ENCODE data around the gene SUGP2.
A peak's percentile ranks its signal among the peaks of the same experiment; 100 is the strongest.
"Not testable (repeated sequence)": the region's sequence is repeated elsewhere in the genome, so short reads cannot be mapped to it uniquely, and the experiment has no call there.

The SUGP2 gene

GRCh38 chr19:18989316-18989715, 44.0 kb downstream of the SUGP2 start:
- DNase-seq, result no peak

DNA sequence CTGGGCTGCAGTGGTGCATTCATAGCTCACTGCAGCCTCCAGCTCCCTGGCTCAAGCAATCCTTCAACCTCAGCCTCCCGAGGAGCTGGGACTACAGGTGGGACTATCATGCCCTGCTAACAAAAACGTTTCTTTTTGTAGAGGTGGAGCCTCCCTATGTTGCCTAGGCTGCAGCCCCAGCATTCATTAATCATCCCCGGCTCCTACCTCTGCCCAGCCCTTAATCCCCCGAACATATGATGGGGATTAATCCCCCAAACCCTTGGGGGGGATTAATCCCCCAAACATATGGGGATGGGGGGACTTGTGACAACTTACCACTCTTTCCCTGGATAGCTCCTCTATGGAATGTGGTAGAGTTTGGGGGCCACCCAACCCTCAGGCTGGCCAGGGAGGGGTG, 45.9 kb downstream of the SUGP2 start:
- DNase-seq, result no peak

DNA sequence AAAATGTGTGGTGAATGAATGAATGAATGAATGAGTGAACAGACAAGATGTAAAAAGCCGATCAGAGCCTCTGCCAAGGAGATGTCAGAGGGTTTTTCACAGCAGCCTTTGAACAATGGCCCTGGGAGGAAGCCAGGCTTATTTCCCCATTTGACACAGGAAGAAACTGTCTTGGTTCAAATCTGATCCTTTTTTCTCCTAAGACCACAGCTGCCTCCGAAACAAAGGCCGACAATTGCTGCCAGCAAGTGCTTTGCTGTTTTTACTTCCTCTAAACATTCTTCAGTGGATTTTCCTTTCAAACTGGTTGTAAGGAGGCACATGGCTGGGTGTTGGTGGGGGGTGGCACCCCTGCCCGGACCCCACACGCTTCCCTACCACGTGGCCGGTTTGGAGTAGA, 48.1 kb downstream of the SUGP2 start:
- DNase-seq, result peak; percentile 70 to 80 (median 77)

GRCh38 chr19:18984251-18984650, 49.1 kb downstream of the SUGP2 start:
- DNase-seq, result no peak

DNA sequence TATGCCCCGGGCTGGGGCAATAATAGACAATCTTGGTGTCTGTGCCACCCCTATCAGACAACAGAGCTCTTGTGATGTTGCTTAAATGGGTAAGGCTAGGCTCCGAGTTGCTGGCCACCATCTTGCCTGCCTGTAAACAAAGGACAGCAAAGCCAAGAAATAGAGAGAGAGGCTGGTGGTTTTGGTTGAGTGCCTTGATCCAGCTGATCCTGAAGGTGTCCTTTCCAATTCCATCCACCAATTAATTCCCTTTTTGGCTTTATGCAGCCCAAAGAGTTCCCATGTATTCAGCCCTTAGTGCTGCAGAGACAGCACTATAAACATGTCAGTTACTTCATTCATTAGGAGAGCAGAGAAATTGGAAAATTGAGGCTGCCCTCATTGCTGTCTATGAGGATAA, 50.6 kb downstream of the SUGP2 start:
- no peak for DNase-seq

DNA sequence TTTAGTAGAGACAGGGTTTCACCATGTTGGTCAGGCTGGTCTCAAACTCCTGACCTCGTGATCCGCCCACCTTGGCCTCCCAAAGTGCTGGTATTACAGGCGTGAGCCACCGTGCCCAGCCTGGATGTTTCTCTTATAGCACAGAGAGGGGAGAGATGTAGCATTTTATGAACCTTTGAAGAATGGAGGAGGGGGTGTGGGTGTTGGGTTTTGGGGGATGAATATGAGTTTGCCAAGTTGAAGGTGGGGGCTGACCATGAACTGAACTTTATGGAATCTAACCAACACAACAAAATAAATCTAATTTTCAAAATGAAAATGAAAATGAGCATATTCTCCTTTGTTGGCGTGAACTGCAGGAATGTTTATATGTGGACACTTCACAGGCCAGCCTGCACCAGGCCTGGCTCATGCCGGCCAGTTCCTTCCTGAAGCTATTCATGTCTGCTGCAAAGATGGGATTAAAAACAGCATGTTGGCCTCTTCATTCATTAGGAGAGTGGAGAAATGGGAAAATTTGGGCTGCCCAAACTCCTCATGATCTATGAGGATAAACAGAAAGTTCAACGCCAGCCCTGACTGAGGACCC, 52.8 kb downstream of the SUGP2 start:
- DNase-seq, result no peak

DNA sequence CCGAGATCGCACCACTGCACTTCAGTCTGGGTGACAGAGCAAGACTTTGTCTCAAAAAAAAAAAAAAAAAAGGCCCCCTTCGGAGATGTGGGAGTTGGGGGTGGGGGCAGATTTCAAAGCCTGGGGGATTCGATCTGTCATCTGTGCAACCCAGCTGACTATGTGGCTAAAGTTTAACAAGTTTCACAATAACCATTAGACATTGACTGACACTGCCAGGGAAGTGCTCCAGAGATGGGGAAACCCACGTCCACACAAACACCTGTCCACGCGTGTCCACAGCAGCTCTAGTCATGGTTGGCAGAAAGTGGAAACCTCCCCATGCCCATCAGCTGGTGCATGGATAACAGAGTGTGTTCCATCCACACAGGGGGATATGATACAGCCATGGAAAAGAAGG, 54.7 kb downstream of the SUGP2 start:
- DNase-seq, result peak in 1 of 3 donors; percentile 12

DNA sequence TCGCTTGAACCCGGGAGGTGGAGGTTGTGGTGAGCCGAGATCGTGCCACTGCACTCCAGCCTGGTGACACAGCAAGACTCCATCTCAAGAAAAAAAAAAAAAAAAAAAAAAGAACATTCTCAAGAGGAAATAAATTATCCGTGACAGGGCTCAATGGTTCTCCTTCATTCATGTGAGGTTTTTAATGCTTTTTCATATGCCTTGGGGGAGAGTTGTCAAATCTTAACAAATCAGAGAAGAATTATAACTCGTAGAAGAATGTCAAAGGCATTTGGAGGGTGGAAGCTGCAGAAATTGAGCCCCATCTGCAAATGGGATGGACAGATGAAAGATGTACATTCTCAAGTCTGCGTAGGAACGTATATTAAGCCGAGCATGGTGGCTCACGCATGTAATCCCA, 57.4 kb downstream of the SUGP2 start:
- DNase-seq, result peak in 1 of 3 donors; percentile 20

DNA sequence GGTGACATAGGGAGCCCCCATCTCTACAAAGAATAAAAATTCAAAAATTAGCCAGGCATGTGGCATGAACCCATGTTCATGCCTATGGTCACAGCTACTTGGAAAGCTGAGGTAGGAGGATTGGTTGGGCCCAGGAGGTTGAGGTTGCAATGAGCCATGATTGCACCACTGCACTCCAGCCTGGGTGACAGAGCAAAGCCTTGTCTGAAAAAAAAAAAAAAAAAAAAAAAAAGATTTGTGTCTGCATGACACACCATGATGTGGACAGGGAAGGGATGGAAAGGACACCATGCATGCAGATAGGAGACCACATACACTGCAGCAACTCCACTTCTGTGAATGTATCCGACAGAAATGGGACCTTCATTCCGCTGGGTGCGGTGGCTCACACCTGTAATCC, 58.3 kb downstream of the SUGP2 start:
- peak; percentile 32 to 68 (median 51) for DNase-seq

- no peak for DNase-seq
Observed at GRCh38 chr19:18972851-18973250, 60.5 kb downstream of the SUGP2 start.

GRCh38 chr19:18972301-18972811, 61.0 kb downstream of the SUGP2 start:
- DNase-seq, result peak; percentile 83 to 88 (median 83)

- DNase-seq, result no peak
Observed at GRCh38 chr19:18969931-18970659, 63.2 kb downstream of the SUGP2 start.

- peak; percentile 71 to 76 (median 75) for DNase-seq
Observed at GRCh38 chr19:18967358-18968146, 65.8 kb downstream of the SUGP2 start.

DNA sequence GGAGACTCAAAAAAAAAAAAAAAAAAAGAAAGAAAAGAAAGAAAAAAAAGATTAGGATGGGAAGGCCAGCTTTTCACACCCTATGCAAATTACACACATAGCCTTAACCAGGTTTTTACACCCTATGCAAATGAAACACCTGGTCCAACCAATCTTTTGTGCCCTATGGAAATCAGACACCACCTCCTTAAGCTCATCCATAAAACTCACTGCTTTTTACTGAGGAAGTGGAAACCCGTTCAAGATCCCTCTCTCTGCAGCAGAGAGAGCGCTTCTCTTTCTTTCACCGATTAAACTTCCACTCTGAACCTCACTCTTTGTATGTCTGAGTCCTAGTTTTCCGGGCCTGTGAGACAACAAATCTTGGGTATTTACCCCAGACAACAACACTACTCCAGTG, 67.0 kb downstream of the SUGP2 start:
- peak in 2 of 3 donors; percentile 17 to 22 for DNase-seq

GRCh38 chr19:18964121-18964520, 69.2 kb downstream of the SUGP2 start:
- DNase-seq, result no peak

GRCh38 chr19:18961767-18962620, 71.3 kb downstream of the SUGP2 start:
- no peak for DNase-seq

GRCh38 chr19:18960370-18960769, 72.9 kb downstream of the SUGP2 start:
- DNase-seq, result no peak

GRCh38 chr19:18955042-18955441, 78.3 kb downstream of the SUGP2 start:
- DNase-seq, result no peak

- DNase-seq, result no peak
Observed at GRCh38 chr19:18954094-18954493, 79.2 kb downstream of the SUGP2 start.

- not testable (repeated sequence) for DNase-seq
Observed at GRCh38 chr19:18952364-18953003, 80.8 kb downstream of the SUGP2 start.

DNA sequence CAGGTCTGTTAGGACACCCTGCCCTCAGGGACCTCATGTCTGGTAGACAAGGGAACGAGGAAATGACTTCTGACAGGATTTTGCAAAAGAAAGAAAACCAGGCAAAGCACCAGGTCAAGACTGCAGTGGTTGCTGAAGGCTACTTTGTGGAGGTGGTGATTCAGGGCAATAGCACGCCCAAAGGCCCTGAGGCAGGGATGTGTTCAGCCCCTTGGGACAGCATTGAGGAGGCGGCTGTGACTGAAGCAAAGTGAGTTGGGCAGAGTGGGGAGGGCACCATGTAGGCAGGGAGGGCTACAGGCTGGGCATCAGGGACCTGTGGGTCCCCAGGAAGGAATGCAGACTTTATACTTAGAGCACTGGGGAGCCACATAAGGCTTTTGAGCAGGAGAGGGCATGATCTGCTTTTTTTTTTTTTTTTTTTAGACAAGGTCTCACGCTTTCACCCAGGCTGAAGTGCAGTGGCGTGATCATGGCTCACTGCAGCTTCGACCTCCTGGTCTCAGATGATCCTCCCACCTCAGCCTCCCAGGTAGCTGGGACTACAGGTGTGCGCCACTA, 81.5 kb downstream of the SUGP2 start:
- DNase-seq, result no peak

- no peak for DNase-seq
Observed at GRCh38 chr19:18949858-18950257, 83.5 kb downstream of the SUGP2 start.
